ENCODE results near the gene CCDC102A. TPM values are rescaled to one million over a fixed set of nuclear protein-coding genes. Genes with fewer than 3 reads are reported as not detected.

The CCDC102A gene
- total RNA-seq, 1 donor from 2014 or later: 6.4 TPM

DNA sequence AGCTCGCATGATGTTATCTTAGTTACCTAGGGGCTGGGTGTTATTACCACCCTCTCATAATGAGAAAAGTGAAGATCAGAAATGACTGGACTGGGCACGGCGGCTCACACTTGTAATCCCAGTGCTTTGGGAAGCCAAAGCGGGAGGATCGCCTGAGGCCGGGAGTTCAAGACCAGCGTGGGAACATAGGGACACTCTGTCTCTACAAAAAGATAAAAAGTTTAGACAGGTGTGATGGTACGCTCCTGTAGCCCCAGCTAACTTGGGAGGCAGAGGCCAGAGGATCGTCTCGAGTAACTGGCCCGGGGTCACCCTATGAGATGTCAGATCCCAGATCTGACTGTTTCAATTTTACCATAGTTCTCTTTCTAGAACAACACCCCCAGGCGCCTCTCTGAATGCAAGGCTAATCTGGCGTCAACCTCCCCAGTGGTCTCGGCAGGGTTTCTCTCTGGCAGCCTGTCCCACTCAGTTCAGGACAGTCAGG lies 1.9 kb upstream of the CCDC102A start:
- Mint-ChIP-seq H3K27ac (ENCODE audit: unreplicated experiment) (no peak overlapping the region), H3K4me1 (peaks cover 23% of the 10 kb centered on the region), H3K36me3 (ENCODE audit: low read depth) (no peaks in the 10 kb centered on the region), H3K27me3 (ENCODE audit: low read depth) (peaks cover 21% of the 10 kb centered on the region), H3K9me3 (no peaks in the 10 kb centered on the region), H3K4me3 (peak overlapping the region; percentile 76)
- DNase-seq (ENCODE audit: low read depth, low spot score): no peak
- TF ChIP-seq, protein P1, sequence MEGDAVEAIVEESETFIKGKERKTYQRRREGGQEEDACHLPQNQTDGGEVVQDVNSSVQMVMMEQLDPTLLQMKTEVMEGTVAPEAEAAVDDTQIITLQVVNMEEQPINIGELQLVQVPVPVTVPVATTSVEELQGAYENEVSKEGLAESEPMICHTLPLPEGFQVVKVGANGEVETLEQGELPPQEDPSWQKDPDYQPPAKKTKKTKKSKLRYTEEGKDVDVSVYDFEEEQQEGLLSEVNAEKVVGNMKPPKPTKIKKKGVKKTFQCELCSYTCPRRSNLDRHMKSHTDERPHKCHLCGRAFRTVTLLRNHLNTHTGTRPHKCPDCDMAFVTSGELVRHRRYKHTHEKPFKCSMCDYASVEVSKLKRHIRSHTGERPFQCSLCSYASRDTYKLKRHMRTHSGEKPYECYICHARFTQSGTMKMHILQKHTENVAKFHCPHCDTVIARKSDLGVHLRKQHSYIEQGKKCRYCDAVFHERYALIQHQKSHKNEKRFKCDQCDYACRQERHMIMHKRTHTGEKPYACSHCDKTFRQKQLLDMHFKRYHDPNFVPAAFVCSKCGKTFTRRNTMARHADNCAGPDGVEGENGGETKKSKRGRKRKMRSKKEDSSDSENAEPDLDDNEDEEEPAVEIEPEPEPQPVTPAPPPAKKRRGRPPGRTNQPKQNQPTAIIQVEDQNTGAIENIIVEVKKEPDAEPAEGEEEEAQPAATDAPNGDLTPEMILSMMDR (conservative IDR thresholded peaks at IDR 0.05): no peak

DNA sequence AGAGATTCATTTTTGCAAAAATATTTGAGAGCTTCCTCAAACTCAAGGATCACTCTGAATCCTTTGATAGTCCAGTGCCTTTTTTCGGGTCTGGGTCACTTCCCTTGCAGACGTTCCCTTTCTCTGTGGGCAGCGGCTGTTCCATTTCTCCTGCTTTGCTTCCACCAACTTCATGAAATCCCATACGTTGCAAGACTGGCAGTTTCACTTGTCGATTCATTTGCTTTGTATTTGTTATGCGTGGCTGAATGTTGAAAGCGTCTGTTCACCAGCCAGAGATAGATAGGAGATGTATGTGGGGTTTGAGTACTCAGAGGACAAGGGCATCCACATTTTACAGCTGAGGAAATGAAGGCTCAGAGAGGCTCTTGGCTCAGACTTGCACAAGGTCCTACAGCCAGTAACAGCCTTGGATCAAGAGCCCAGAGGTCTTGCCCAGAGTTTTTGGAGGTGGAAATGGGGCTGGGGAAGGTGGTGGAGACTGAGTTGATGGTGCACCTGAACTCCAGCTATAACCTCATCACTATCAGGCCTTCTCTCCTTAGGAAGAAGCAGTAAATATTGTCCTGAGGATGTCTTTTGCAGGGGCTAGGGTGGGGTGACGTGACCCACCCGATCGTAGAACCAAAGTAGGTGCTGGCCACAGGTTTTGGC lies 1.3 kb upstream of the CCDC102A start:
- peaks cover 25% of the 10 kb centered on the region for H3K4me1 Mint-ChIP-seq
- no peak for DNase-seq (ENCODE audit: low read depth, low spot score)
- H3K4me3 Mint-ChIP-seq: peak overlapping the region; percentile 76
- TF ChIP-seq, protein P1 (conservative IDR thresholded peaks at IDR 0.05): no peak
- H3K36me3 Mint-ChIP-seq (ENCODE audit: low read depth): no peaks in the 10 kb centered on the region
- no peaks in the 10 kb centered on the region for H3K9me3 Mint-ChIP-seq
- H3K27me3 Mint-ChIP-seq (ENCODE audit: low read depth): peaks cover 21% of the 10 kb centered on the region
- H3K27ac Mint-ChIP-seq (ENCODE audit: unreplicated experiment): no peak overlapping the region

DNA sequence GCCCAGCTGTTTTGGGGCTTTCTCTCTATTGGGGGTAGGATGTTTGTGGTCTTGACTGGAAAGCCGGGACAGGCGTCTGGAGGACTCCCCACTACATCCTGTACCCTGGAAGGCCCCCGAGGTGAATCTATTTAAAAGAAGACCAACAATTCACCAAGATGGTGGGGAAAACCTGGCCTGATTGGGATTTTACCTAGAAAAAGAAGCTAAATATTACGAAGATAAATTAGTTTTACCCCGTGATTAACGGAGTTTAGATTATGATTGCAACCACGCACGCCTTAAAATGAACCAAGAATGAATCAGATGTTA lies 779 bp upstream of the CCDC102A start:
- peaks cover 26% of the 10 kb centered on the region for H3K27me3 Mint-ChIP-seq (ENCODE audit: low read depth)
- TF ChIP-seq, protein P1 (conservative IDR thresholded peaks at IDR 0.05): no peak
- peak overlapping the region; percentile 76 for H3K4me3 Mint-ChIP-seq
- peaks cover 30% of the 10 kb centered on the region for H3K4me1 Mint-ChIP-seq
- H3K27ac Mint-ChIP-seq (ENCODE audit: unreplicated experiment): no peak overlapping the region
- no peaks in the 10 kb centered on the region for H3K36me3 Mint-ChIP-seq (ENCODE audit: low read depth)
- no peaks in the 10 kb centered on the region for H3K9me3 Mint-ChIP-seq
- DNase-seq (ENCODE audit: low read depth, low spot score): no peak

DNA sequence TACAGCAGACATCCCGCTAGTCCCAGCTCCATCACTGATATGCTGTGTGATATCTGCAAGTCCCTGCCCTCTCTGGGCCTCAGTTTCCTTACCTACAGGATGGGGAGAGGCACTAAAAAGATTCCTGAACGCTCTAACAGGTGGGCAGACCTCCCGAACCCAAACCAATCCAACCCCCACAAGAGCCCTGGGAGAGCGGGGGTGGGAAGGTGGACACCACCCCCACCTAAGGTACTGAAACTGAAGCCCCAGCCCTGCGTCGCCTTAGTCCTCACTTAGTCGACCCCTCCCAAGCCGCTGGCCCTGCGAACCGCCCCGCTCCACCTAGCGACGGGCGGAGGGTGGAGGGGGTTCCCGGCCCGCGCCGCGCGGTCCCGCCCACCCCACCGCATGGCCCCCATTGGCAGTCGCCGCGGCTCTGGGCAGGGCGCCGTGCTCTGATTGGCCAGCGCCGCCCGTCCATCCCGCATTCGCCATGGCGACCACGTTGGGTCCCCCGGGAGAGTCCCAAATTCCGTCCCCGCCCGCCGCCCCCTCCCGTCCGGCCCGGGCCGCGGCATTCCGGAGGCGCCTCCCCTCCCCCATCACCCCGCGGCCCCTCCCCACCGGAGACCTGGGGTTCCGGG lies 578 bp downstream of the CCDC102A start:
- Mint-ChIP-seq H3K4me3 (peak overlapping the region; percentile 94), H3K4me1 (peaks cover 37% of the 10 kb centered on the region), H3K36me3 (ENCODE audit: low read depth) (no peaks in the 10 kb centered on the region), H3K27ac (ENCODE audit: unreplicated experiment) (peak overlapping the region; percentile 12), H3K27me3 (ENCODE audit: low read depth) (peaks cover 40% of the 10 kb centered on the region), H3K9me3 (no peaks in the 10 kb centered on the region)
- TF ChIP-seq, protein P1 (conservative IDR thresholded peaks at IDR 0.05): peak; percentile 28
- peak; percentile 80 for DNase-seq (ENCODE audit: low read depth, low spot score)

DNA sequence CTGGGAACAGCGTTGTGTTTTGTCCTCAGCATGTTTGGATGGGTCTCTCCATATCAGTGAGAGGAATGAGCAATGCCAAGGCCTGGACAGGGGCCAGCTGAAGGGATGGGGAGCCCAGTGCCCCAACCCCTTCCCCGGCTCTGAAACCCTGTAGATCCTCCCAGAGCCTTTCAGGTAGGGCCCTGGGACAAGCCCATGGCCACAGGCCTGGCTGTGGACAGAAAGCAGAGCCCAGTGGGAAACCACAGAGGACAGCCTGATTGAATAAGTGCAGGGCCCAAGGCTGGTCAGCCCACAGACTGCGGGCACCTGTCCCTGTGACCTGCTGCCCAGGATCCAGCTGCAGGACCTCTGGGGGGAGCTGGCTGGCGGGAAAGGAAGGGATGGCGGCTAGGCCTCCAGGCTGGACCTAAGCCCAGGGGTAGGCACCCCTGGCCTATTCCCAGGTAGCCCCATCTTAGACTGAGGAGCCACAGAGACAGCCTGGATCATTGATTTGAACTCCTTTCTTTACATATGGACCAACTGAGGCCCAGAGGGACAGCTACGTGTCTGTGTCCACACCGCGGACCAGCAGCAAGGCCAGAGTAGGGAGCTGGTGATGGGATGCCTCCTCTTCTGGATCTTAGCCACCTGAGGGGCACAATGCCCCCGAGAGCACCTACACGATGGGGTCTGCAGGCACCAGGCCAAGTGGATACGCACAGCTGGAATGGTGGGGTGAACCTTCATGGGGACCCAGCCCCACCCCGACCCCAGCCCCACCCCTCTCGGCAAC lies 1.3 kb downstream of the CCDC102A start:
- Mint-ChIP-seq H3K27ac (ENCODE audit: unreplicated experiment) (no peak overlapping the region), H3K36me3 (ENCODE audit: low read depth) (no peaks in the 10 kb centered on the region)
- no peak for DNase-seq (ENCODE audit: low read depth, low spot score)

More for the DNA sequence above, 1.3 kb downstream of the CCDC102A start:
- peaks cover 44% of the 10 kb centered on the region for H3K4me1 Mint-ChIP-seq
- peaks cover 47% of the 10 kb centered on the region for H3K27me3 Mint-ChIP-seq (ENCODE audit: low read depth)
- no peaks in the 10 kb centered on the region for H3K9me3 Mint-ChIP-seq
- peak overlapping the region; percentile 80 for H3K4me3 Mint-ChIP-seq
- TF ChIP-seq, protein P1 (conservative IDR thresholded peaks at IDR 0.05): no peak
